ENCODE results near the gene CX3CR1.

DNA sequence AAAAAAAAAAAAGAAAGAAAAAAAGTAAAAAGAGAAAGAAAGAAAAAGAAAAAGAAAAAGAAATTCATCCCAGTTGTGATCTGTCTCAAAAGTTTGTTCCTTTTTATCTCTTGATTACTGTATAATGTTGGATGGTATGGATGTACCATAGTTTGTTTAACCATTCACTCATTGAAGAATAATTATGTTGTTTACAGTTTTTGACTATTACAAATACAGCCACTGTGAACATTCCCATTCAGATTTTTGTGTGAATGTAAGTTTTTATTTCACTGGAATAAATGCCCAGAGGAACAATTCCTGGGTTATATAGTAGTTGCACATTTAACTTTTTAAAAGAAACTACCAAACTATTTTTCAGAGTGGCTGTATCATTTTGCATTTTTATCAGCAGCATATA lies 39.4 kb upstream of the CX3CR1 start:
- TF ChIP-seq CTCF (IDR thresholded peaks at IDR 0.05), result no peak
- TF ChIP-seq EP300 (IDR thresholded peaks at IDR 0.05), result no peak
- no peak for TF ChIP-seq POLR2A (IDR thresholded peaks at IDR 0.05)

Measured in ovary (tissue), 3 donors.